ENCODE measurements around the gene JARID2. TPM values are rescaled to one million over a fixed set of nuclear protein-coding genes. Genes with fewer than 3 reads are reported as not detected.
A peak's percentile ranks its signal among the peaks of the same experiment; 100 is the strongest.

JARID2 gene
- total RNA-seq, 4 donors from 2014 or later: 11.6 to 22.5 (median 16.4) TPM

- DNase-seq: no peak
- no peak for TF ChIP-seq POLR2A (IDR thresholded peaks at IDR 0.05)
- no peak for TF ChIP-seq CTCF (IDR thresholded peaks at IDR 0.05 in 4 of 5, conservative IDR thresholded peaks at IDR 0.05 in 1 of 5)
- in situ Hi-C loops (cut with MboI; ENCODE audit: low sequenced_read_pairs in 4 of 4) (loop anchor here in 2 of 4 donors (10.0 to 25.0 kb wide), 2 partner anchors 98 to 111 kb away; no protein-coding TSS in a partner anchor), intact Hi-C loops (cut with DNase I; ENCODE audit: low total_unique reads) (loop anchor here (5.0 to 10.0 kb wide), 3 partner anchors 108 to 618 kb away; no protein-coding TSS in a partner anchor)
- peaks cover 36 to 41% of the 10 kb centered on the region in 2 donors for H3K4me1 ChIP-seq
- no peaks in the 10 kb centered on the region for H3K27me3 ChIP-seq
- no peak for ATAC-seq
- no peak overlapping the region for H3K4me3 ChIP-seq
- H3K27ac ChIP-seq: peak overlapping the region; percentile 46 to 88 (median 78)
- no peaks in the 10 kb centered on the region for H3K9me3 ChIP-seq
- peaks cover 0 to 20% of the 10 kb centered on the region in 2 donors for H3K36me3 ChIP-seq
Measured at GRCh38 chr6:15513801-15514711, 268.2 kb downstream of the JARID2 start.

- in situ Hi-C loops (cut with MboI; ENCODE audit: low sequenced_read_pairs in 4 of 4): loop anchor here in 2 of 4 donors (10.0 to 25.0 kb wide), 2 partner anchors 97 to 110 kb away; no protein-coding TSS in a partner anchor
- Histone ChIP-seq H3K27ac (peak overlapping the region; percentile 46 to 88 (median 78)), H3K36me3 (peaks cover 0 to 24% of the 10 kb centered on the region in 2 donors), H3K9me3 (no peaks in the 10 kb centered on the region), H3K4me1 (peaks cover 34 to 40% of the 10 kb centered on the region in 2 donors), H3K27me3 (no peaks in the 10 kb centered on the region), H3K4me3 (no peak overlapping the region)
- intact Hi-C loops (cut with DNase I; ENCODE audit: low total_unique reads): loop anchor here (10.0 kb wide), 1 partner anchor 590 kb away; no protein-coding TSS in a partner anchor
- TF ChIP-seq POLR2A (IDR thresholded peaks at IDR 0.05) (no peak), CTCF (IDR thresholded peaks at IDR 0.05 in 4 of 5, conservative IDR thresholded peaks at IDR 0.05 in 1 of 5) (no peak)
- ATAC-seq (no peak), DNase-seq (no peak)
Measured at GRCh38 chr6:15515226-15515625, 269.4 kb downstream of the JARID2 start.

- intact Hi-C loops (cut with DNase I; ENCODE audit: low total_unique reads): loop anchor here (10.0 kb wide), 1 partner anchor 591 kb away; no protein-coding TSS in a partner anchor
- peak; percentile 20 to 23 for ATAC-seq
- H3K27ac ChIP-seq: peak overlapping the region; percentile 46 to 88 (median 78)
Measured at GRCh38 chr6:15515660-15516375, 269.9 kb downstream of the JARID2 start.

More at GRCh38 chr6:15515660-15516375, 269.9 kb downstream of the JARID2 start:
- DNase-seq: no peak
- in situ Hi-C loops (cut with MboI; ENCODE audit: low sequenced_read_pairs in 4 of 4): loop anchor here in 2 of 4 donors (10.0 to 25.0 kb wide), 2 partner anchors 96 to 109 kb away; no protein-coding TSS in a partner anchor
- H3K9me3 ChIP-seq: no peaks in the 10 kb centered on the region
- no peak overlapping the region for H3K4me3 ChIP-seq
- H3K4me1 ChIP-seq: peaks cover 28 to 34% of the 10 kb centered on the region in 2 donors
- H3K27me3 ChIP-seq: no peaks in the 10 kb centered on the region
- H3K36me3 ChIP-seq: peaks cover 0 to 29% of the 10 kb centered on the region in 2 donors
- TF ChIP-seq CTCF (IDR thresholded peaks at IDR 0.05 in 4 of 5, conservative IDR thresholded peaks at IDR 0.05 in 1 of 5) (no peak), POLR2A (IDR thresholded peaks at IDR 0.05) (peak in 1 of 2 donors; percentile 35)

Measured in gastrocnemius medialis (tissue), 4 donors.